ENCODE data around the gene DDX4.
"Not testable (repeated sequence)": the region's sequence is repeated elsewhere in the genome, so short reads cannot be mapped to it uniquely, and the experiment has no call there.

Gene DDX4

DNA sequence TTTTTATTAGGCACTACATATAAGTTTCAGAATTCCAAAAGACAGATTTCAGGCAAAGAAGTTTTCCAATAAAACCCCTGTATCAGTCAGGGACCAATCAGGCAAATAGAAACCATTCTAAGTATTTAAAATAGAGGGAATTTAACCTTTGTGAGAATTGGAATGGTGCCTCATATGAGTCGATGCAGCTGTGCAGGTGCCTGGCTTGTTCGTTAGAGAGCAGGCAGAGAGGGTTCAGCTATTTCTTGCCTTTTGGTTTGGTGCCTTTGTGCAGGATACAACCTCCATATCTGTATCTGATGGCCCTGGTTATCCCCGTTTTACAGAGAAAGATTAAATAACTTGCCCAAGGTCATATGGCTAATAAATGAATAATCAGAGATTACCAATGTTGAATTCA is 6.0 kb upstream of the DDX4 start:
- no peak for DNase-seq

DNA sequence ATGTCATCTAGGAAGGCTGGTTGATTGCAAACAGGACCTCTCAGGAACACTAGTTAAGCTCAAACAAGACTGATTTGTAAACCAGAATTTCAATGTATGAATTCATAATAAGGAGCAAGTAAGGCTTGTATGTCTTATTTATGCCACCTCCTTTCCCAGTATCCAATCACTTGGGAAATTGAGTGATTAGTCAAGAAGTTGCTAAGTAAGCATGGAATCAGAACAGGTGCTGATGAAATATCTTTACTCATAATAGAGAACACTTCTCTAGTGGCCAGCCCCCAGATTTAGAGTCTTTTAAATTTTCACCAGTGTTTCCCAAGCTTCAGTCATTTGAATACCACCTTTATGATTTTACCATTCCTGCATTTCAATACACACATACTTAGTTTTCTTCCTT is 5.3 kb upstream of the DDX4 start:
- DNase-seq, result no peak

DNA sequence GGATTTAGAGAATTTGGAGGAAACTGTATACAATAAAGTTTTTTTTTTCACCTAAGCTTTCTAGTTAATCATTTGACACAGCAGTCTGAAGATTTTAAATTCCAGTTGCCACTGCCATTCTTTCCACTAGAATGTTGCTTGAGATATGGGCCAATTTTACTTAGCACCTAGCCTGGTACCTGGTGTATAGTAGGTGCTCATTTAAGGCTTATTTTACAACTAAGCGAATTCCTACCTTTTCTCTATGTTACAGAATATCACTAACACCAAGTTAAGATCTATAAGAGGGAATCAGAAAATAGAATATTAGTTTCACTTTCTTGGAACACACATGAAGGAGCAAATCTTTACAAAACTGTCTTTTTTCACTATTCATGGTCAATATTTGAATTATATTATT is 3.2 kb upstream of the DDX4 start:
- DNase-seq, result no peak

DNA sequence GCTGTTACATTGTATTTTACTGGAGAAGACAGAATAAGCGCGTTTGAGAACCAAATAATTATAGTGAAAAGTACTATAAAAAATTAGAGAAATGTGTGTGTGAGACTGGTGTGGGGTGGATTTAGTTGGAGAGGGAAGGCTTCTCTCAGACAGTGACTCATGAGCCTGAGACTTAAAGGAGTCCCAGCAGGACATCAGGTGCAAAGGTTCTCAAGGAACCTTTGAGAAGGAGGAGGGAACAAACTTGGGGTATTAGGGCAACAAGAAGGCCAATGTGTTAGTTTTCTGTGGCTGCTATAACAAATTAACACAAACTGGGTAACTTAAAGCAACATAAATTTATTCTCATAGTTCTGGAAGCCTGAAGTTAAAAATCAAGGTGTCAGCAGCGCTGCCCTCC is 4.9 kb downstream of the DDX4 start:
- DNase-seq, result no peak

DNA sequence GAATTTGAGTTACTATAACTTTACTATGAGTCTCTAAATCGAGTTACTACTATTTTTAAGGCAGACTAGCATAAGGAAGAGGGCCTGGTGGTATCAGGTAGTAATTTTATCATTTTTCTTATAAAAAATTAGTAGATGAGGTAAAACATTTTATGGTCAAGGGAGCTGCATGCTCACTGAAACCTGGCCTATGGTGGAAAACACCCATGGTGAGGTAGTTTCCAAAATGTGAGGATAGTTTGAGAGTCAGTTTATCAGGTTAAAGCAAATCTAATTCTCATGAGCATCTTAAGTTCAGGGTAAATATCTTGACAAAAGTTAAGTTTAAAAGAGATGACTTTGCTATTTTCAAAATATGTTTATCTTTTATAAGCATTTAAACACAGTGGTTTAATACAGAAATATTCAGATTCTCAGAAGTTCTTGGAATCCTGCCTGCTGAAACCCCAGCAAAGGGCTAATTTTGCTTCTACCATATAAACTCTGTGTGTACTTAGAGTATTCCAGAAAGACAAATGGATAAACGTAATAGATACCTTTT is 10.0 kb downstream of the DDX4 start:
- no peak for DNase-seq

DNA sequence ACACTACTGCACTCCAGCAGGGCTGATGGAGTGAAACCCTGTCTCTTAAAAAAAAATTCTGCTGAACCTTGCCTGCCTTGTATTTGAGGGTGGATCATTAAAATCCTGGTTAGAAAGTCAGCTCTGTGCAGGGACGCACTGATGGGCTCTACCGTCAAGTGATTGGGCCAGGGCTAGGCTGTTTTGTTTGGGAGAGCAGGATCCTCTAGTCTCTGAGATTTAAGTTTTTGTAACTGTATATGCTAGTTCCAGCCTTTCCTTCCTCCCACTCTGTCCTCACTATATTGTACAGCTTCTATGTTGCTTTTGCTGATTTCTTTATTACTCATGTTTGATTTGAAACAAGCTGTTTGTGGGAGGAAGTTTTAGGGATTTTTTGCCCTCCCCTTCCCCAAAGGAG is 11.5 kb downstream of the DDX4 start:
- DNase-seq, result no peak

DNA sequence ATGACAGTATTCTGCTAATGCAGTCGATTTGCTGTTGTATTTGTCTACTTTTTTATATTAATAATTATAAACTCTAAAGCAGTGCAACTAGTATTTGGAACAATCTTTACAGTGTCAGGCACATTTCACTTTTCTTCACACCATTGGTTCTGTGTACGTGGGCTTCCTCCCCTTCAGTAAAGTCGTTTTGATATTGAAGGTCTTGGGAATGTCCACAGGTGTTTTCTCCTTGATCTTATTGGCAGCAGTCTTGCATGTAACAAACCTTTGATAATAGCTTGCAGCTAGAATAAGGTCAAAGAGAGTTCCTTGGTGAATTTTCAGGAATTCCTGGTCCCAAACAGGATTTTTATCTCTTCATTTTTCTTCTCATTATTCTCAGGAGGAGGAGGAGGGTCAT is 12.2 kb downstream of the DDX4 start:
- DNase-seq, result no peak

DNA sequence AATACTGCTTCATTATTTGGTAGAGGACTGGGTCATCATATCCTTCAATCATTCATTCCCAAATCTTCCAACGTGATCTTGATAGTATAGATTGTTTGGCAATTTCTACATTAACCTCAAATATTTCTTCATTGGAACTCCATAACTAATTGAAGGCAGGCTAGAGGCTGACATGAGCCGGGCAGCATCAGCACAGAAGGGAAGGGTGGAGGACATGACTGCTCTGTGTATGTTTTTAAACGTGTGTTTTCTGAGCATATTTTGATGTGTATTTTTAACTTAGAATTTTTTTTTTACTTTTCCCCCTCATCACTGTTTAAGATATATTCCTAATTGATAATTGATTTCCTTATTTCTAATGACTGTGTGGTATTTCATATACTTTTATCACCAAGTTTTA is 12.6 kb downstream of the DDX4 start:
- no peak for DNase-seq

DNA sequence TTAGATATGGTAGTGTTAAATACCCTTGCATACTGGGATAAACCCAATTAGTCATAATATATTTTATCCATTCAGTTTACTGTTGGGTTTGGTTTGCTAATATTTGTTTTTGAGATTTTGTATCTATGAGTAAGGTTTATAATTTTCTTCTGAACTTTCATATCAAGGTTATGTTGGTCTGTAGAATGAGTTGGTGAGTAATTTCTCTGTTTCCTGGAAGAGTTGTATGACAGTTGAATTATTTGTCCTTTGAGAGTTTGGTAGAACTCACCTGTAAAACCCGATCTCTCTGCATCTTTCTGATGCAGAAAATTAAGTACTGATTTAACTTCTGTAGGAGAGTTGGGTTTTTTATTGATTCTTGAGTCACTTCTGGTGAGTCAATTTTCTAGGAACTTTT is 20.4 kb downstream of the DDX4 start:
- DNase-seq, result no peak

DNA sequence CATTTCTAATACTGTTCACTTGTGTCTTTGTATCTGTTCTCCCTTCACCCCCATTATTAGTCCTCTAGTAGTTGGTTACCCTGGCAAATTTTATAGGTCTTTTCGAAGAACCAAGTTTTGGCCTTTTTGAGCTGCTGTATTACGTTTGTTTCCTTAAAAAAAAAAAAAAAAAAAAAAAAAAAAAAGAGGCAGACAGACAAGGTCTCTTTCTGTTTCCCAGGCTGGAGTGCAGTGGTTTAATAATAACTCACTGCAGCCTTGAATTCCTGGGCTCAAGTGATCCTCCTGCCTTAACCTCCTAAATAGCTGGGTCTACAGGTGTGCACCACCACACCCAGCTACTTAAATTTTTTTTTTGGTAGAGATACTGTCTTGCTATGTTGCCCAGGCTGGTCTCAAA is 20.9 kb downstream of the DDX4 start:
- no peak for DNase-seq

DNA sequence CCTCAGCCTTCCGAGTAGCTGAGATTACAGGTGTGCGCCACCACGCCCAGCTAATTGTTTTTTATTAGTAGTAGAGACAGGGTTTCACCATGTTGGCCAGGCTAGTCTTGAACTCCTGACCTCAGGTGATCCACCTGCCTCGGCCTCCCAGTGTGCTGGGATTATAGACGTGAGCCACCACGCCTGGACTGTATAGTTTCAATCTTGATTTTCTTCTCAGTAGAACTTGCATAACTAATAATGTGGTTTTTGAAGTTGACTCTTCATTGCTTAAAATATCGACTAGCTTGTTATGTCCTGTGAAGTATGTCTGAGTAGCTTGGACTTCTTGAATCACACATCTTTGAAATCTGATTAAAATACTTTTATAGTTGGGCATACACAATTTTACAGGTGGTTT is 23.9 kb downstream of the DDX4 start:
- DNase-seq, result not testable (repeated sequence)

DNA sequence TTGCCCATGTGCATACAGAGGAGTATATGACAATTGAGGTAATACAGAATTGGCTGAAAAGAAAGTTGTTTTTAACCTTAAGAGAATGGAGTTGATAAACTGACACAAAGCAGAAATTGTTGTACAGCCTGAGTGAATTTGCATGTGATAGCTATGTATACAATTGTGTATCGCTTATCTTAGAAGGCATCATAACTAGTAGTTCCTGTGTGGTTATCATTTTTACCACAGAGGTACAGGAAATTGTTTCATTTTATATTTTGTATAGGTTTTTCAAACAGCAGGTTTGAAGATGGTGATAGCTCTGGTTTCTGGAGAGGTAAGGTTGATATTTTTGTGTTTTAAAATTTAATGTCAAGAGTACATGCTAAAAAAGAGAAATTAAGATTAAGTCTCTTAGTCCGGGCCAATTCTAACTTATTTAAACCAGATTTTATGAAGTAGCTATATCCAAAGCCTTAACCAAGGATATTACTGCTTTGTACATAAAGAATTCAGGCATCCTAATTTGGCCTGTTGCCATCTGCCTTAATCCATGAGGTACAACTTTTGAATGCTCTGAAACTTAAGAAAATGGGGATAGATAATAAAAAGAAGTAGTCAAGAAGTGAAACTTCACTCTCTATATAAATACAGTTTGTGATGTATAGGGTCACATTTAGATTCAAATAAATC is 26.0 kb downstream of the DDX4 start:
- no peak for DNase-seq

DNA sequence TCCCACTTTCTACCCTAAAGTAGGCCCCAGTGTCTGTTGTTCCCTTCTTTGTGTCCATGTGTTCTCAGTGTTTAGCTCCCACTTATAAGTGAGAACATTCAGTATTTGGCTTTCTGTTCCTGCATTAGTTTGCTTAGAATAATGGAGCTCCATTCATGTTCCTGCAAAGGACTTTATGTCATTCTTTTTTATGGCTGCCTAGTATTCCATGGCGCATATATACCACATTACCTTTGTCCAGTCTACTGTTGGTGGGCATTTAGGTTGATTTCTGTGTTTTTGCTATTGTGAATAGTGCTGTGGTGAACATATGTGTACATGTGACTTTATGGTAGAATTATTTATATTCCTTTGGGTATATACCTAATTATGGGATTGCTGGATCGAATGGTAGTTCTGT is 30.4 kb downstream of the DDX4 start:
- no peak for DNase-seq

DNA sequence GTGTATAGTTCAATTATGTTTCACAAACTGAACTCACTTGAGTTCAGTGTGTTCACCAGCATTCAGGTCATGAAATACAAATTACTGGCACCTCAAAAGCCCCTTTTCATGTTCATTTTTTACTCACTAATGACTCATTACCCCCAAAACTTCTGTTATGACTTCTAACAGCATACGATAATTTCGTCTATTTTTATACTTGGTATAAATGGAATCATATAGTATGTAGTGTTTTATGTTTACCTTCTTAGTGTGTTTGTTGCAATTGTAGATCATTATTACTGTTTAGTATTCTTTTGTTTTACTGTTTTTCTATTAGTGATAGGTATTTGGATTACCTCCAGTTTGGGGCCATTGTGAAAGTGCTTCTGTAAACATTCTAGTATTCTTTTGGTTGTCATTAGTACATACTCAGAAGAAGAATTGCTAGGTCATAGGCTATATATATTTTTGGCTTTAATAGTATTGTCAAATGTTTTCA is 33.4 kb downstream of the DDX4 start:
- no peak for DNase-seq

DNA sequence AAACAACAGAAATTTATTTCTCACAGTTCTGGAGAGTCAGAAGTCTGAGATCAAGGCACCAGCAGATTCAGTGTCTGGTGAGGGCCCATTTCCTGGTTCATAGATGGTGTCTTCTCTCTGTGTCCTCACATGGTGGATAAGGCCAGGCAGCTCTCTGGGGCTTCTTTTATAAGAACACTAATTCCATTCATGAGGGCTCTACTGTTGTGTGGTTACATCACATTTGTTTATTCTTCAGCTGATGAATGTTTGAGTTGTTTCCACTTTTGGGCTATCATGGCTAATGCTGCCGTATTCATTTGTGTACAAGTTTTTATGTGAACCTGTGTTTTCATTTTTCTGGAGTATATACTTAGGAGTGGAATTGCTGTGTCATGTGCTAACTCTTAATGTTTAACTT is 35.2 kb downstream of the DDX4 start:
- DNase-seq, result no peak

DNA sequence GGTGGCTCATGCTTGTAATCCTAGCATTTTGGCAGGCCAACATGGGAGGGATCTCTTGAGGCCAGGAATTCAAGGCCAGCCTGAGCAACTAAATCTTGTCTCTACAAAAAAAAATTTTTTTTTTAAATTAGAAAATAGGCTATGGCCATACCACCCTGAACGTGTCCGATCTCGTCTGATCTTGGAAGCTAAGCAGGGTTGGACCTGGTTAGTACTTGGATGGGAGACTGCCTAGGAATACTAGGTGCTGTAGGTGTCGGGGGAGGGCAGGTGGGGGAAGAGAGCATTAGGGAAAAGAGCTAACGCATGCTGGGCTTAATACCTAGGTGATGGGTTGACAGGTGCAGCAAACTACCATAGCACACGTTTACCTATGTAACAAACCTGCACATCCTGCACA is 39.5 kb downstream of the DDX4 start:
- no peak for DNase-seq

DNA sequence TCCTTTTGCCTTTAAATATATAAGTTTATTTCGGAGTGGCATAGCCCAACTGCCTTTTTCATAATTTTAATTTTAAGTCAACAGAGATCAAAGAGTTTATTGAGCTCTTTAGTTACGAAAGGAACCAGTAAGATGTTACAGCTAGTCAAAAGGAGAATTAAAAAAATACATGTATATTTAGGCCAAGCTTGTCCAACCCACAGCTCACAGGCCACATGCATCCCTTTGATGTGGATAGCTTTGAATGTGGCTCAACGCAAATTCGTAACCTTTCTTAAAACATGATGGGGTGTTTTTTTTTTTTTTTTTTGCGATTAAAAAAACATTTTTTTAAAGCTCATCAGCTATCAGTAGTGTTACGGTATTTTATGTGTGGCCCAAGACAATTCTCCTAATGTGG is 63.1 kb downstream of the DDX4 start:
- DNase-seq, result no peak

DNA sequence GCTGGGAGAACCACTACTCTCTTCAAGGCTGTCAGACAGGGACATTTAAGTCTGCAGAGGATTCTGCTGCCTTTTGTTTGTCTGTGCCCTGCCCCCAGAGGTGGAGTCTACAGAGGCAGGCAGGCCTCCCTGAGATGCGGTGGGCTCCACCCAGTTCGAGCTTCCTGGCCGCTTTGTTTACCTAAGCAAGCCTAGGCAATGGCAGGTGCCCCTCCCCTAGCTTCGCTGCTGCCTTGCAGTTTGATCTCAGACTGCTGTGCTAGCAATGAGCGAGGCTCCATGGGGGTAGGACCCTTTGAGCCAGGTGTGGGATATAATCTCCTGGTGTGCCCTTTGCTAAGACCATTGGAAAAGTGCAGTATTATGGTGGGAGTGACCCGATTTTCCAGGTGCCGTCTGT is 71.0 kb downstream of the DDX4 start:
- DNase-seq, result not testable (repeated sequence)

DNA sequence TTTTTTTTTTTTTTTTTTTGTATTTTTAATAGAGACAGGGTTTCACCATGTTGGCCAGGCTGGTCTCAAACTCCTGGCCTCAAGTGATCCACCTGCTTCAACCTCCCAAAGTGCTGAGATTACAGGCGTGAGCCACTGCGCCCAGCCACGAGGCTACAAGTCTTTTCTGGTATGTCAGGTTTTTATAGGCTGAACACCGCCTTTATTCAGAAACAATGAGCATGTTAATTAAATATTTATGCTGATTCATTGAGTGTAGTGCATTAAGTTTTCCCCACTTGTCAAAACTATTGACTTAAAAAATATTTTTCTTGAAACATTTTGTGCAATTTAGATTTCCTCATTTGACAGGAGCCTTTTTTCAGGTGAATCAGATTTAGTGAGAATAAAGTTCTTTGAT is 78.1 kb downstream of the DDX4 start:
- DNase-seq, result not testable (repeated sequence)

DNA sequence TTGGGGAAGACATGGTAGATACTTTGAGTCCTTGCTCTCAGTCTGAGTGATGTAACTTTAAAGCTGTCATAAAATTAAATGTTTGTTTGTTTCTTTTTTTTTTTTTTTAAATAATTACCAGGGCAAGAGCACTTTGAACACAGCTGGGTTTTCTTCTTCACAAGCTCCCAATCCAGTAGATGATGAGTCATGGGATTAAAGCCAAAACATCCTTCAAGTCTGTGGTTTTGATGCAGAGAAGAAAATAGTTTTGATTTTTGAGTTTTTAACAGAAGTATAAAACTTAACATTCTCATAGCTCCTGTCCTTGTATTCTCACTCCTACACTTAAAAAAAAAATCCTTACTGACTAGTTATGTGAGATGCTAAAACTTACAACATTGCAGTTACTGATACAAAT is 78.5 kb downstream of the DDX4 start:
- no peak for DNase-seq

DNA sequence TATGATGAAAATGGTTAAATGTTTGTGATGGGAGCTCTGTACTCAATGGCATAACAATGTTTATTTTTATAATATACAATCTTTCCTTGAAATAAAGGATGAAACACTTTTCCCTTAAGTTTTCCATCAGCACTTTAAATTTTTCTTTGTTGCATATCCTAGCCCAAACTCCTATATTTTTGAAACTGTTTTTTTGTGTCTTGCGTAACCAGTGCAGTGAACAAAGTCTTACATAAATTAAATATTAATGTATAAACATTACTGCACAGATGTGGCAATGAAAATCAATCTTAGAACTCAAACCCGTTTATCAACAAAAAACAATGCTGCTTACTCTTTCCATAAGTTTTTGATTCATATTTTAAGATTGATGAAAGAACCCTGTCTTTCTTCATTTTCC is 79.2 kb downstream of the DDX4 start:
- DNase-seq, result no peak

DNA sequence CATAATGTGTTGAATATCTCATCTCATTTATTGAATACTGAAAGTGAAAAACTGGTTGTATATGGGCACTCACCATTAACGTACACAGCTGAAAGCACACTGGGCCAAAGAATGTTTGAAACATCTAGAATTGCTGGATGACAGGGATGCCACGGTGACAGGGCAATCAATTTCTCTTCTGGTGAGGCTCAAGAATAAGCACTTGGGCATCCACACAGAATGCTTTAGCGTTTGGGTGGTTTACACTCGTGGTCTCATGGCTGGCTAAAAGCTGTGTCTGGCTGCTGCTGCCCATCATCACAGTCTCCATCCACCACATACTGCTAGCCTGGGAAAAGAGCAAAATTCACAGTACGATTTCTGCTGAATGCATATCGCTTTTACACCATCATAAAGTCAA is 82.6 kb downstream of the DDX4 start:
- no peak for DNase-seq

DNA sequence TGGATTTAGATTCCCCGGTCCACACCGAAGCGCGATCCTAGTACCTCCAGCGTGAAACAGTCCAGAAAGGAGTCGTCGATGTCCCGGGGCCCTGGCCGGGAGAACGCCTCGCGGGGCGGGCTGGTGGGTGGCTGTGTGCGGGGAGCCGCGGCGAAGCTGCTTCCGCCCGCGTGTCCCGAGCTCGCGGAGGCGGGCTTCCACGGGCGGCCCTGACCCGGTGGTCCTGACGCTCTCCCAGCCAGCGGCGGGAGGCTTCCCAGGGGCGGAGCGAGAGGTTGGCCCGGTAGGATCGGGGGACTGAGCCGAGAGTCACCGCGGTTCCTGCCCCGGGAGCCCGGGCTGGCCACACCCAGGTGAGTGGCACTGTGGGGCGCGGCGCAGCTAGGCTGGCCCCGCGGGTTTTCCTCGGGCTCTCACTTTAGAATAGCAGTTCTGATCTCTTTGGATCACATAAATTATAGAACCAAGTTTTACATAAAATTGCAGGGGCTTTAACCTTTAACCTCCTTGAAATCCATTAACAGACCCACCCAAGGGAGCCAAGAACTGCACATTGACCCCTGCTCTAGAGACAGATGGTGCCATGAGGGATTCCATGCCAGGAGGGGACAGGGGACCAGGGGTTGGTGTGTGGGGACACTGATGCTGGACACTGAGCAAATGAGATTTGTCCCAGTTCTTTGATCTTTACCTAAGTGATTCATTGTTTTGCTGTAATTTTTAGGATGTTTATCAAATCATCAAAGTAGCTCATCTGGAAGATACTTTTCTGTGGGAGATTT is 84.1 kb downstream of the DDX4 start:
- DNase-seq, result no peak

DNA sequence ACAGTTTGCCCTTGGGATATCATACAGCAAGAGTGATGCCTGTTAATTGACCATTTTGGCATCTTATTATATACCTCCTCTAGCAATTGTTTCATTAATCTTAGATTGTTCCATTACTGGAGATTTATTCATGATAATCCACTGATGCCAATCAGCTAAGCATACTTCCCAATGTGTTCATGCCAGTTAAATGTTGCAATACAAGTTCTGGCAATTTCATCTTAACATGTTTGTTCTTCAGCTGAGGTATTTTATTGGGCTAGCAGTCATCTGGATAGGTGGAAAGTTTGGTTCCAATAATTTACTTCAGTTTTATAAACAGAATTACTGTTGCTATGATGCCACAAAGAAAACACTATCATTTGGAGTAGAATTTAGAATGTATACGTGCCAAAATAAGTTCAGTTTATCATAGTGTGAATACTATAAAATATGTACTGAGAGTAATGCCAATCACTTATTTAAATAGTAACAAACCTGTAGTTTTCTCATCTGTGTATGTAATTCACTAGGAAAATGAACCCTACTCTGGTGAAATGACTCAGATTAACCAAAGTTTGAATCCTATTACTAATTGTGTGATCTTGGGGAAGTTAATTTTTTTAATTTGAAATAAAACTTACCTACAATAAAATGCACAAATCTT is 85.4 kb downstream of the DDX4 start:
- DNase-seq, result no peak
